ENCODE results near the gene CMBL. TPM values are rescaled to one million over a fixed set of nuclear protein-coding genes. Genes with fewer than 3 reads are reported as not detected.
"Not testable (repeated sequence)": the region's sequence is repeated elsewhere in the genome, so short reads cannot be mapped to it uniquely, and the experiment has no call there.

The CMBL gene
- total RNA-seq, 2 donors from 2014 or later: 11.8 to 20.4 TPM

- intact Hi-C loops (cut with DNase I); DNase-seq (ENCODE audit: low spot score): not testable (repeated sequence)
These were observed 60.5 kb downstream of the CMBL start for GRCh38 chr5:10247217-10247616.

GRCh38 chr5:10246761-10247160, 60.9 kb downstream of the CMBL start:
- DNase-seq (ENCODE audit: low spot score): no peak
- intact Hi-C loops (cut with DNase I): no loop called here

GRCh38 chr5:10244342-10244944, 63.3 kb downstream of the CMBL start:
- no peak for DNase-seq (ENCODE audit: low spot score)
- intact Hi-C loops (cut with DNase I): no loop called here

GRCh38 chr5:10243660-10244240, 64.0 kb downstream of the CMBL start:
- intact Hi-C loops (cut with DNase I): no loop called here

GRCh38 chr5:10235350-10235749, 72.4 kb downstream of the CMBL start:
- DNase-seq (ENCODE audit: low spot score): no peak
- intact Hi-C loops (cut with DNase I): no loop called here

More at GRCh38 chr5:10243660-10244240, 64.0 kb downstream of the CMBL start:
- DNase-seq (ENCODE audit: low spot score): no peak

GRCh38 chr5:10233505-10233904, 74.2 kb downstream of the CMBL start:
- intact Hi-C loops (cut with DNase I): no loop called here
- DNase-seq (ENCODE audit: low spot score): no peak

- no peak for DNase-seq (ENCODE audit: low spot score)
- intact Hi-C loops (cut with DNase I): no loop called here
These were observed 74.7 kb downstream of the CMBL start for GRCh38 chr5:10233011-10233410.

GRCh38 chr5:10232386-10232785, 75.3 kb downstream of the CMBL start:
- intact Hi-C loops (cut with DNase I): no loop called here
- DNase-seq (ENCODE audit: low spot score): no peak

GRCh38 chr5:10229306-10230048, 78.2 kb downstream of the CMBL start:
- intact Hi-C loops (cut with DNase I): no loop called here
- DNase-seq (ENCODE audit: low spot score): no peak

- intact Hi-C loops (cut with DNase I): no loop called here
- no peak for DNase-seq (ENCODE audit: low spot score)
These were observed 79.4 kb downstream of the CMBL start for GRCh38 chr5:10228288-10228687.

Other genes starting within 250 kb of the CMBL start
- 10 to 100 TPM; 10.6 to 17.2 TPM for gene ATPSCKMT, start 58.0 kb downstream of the CMBL start, total RNA-seq
- 100 to 1,000 TPM in 1 of 2 donors, 10 to 100 TPM in 1; 97.0 to 124 TPM for gene CCT5, start 57.6 kb downstream of the CMBL start, total RNA-seq
- gene MARCHF6, start 45.8 kb upstream of the CMBL start, total RNA-seq: 100 to 1,000 TPM; 116 to 127 TPM
- under 1 TPM in 1 of 2 donors, not detected in 1; 0.67 TPM for gene ROPN1L, start 134.0 kb upstream of the CMBL start, total RNA-seq

All from posterior vena cava (tissue), 2 donors.